Heart left ventricle (tissue), 16 donors: Measurements from ENCODE around the gene TBC1D5. TPM values are rescaled to one million over a fixed set of nuclear protein-coding genes. Genes with fewer than 3 reads are reported as not detected.
"Not testable (repeated sequence)": the region's sequence is repeated elsewhere in the genome, so short reads cannot be mapped to it uniquely, and the experiment has no call there.

Experiments used
- ATAC-seq, 4 donors: fragments of 200-7000 bp; cut with Tn5 transposase; one replicate each; pipeline ENCODE4 v1.9.1; 2020 to 2022; ENCODE audit warnings: moderate library complexity in 4 of 4, mild to moderate bottlenecking in 3 of 4, moderate number of reproducible peaks in 1 of 4
- DNase-seq, 5 donors: peaks; one replicate each; pipeline ENCODE4 v3.0.0-alpha.2; 2020
- H3K27ac ChIP-seq, 12 donors: fragments of 200-600 bp; sonication (generic) in 4 of 12; one replicate each; pipeline versions ENCODE4 v1.5.0 to v1.8.0; 2016 to 2022; ENCODE audit warnings: mild to moderate bottlenecking in 2 of 12
- H3K27me3 ChIP-seq, 9 donors: fragments of 200-600 bp; sonication (generic) in 2 of 9; one replicate each; pipeline versions ENCODE4 v1.5.1 to v1.8.0; 2016 to 2022; ENCODE audit warnings: mild to moderate bottlenecking in 3 of 9
- H3K36me3 ChIP-seq, 9 donors: fragments of 200-600 bp; sonication (generic) in 2 of 9; one replicate each; pipeline versions ENCODE4 v1.5.0 to v1.8.0; 2018 to 2022; ENCODE audit warnings: mild to moderate bottlenecking in 2 of 9
- H3K4me1 ChIP-seq, 12 donors: fragments of 200-600 bp; sonication (generic) in 4 of 12; one replicate each; pipeline versions ENCODE4 v1.5.0 to v1.8.0; 2016 to 2022; ENCODE audit warnings: mild to moderate bottlenecking in 3 of 12
- H3K4me3 ChIP-seq, 12 donors: fragments of 200-600 bp; sonication (generic) in 4 of 12; one replicate each; pipeline versions ENCODE4 v1.5.0 to v1.8.0; 2017 to 2022; ENCODE audit warnings: mild to moderate bottlenecking in 9 of 12, moderate library complexity in 4 of 12
- H3K9me3 ChIP-seq, 12 donors: fragments of 200-600 bp; sonication (generic) in 4 of 12; one replicate each; pipeline versions ENCODE4 v1.5.0 to v1.8.0; 2016 to 2022; ENCODE audit warnings: mild to moderate bottlenecking in 1 of 12
- POLR2A ChIP-seq, 2 donors: fragments of 450-650 bp; IDR thresholded peaks; one replicate each; pipeline ENCODE4 v1.6.1; 2017; ENCODE audit warnings: antibody characterized with exemption in 2 of 2, mild to moderate bottlenecking in 2 of 2, moderate library complexity in 2 of 2
- WGBS, 4 donors: extraction: QIAGEN DNeasy Blood & Tissue Kit in 2 of 4; methylation state at CpG; one replicate each; pipeline versions ENCODE4 v1.1.5 to v1.1.7; 2013 to 2018; 5-methylcytosine and 5-hydroxymethylcytosine counted together
- intact Hi-C, 10 donors: fragments of 100-400 bp; cut with DNase I; formaldehyde crosslinking; loops; one replicate each; pipeline versions ENCODE4 v1.11.1 to v1.14.2; 2022
- polyA plus RNA-seq, 2 donors: library from polyadenylated mRNA; stranded (reverse); fragments of 200-250 nt; gene quantifications; one replicate each; pipeline ENCODE4 v1.2.3, GENCODE V29; 2013
- total RNA-seq, 9 donors: library from RNA; depleted of rRNA in 2 of 9; stranded (reverse); fragments of >200 nt in 2 of 9; fragmentation: NEBNext Ultra II Directional in 3 of 9; extraction: Animal tissue kit (Norgen Biotek cat#: 25700) in 3 of 9; gene quantifications; one replicate each; pipeline versions ENCODE4 v1.1.0 to v1.2.4, GENCODE V29; 2016 to 2023
- TF ChIP-seq, protein P1 (sequence below), 12 donors: fragments of 200-600 bp; sonication (generic) in 4 of 12; IDR thresholded peaks; one replicate each; pipeline versions ENCODE4 v1.5.0 to v1.8.0; 2018 to 2022; ENCODE audit warnings: antibody characterized with exemption in 12 of 12, mild to moderate bottlenecking in 5 of 12
- donor health status: ischemic (EF 13 %, LVEDD 7.1; RV severe dilation, severe dysfunction).
- donor health status: healthy with polysubstance abuse.
- donor health status: DM: no; HTN: yes; CAD: no.
- donor health status: DM: no; HTN: no; CAD: no.
- donor health status: ischemic (EF 25% LVEDD 6.9; RV normal size, moderate dysfunction).
- donor health status: ischemic (EF 25% LVEDD 5.7; RV mildly dilated, moderate dysfunction).
- donor health status: healthy.
- donor health status: DM: yes; HTN: yes; CAD: no.
- donor health status: ischemic (EF 35%, LVEDD 5.7; RV mildly dilated, moderate dysfunction).
- donor health status: nonischemic (EF 11% LVEDD 7.7; RV severe dilation, severe dysfunction).
- donor health status: DM: yes; HTN: yes; CAD: no.
- donor health status: PGD.
- donor health status: ischemic (EF 29% LVEDD 5.4; RV normal size, mild dysfunction).
- donor health status: nonischemic (EF 23%, LVEDD 6.1; RV moderate dilation, normal function).

Gene TBC1D5
- total and polyA plus RNA-seq, 11 donors: 5.8 to 48.3 (median 31.1) TPM

GRCh38 chr3:17733215-17733614 is 9.2 kb downstream of the TBC1D5 start:
- H3K27ac ChIP-seq: peak overlapping the region in 1 of 12 donors; percentile 47
- H3K4me1 ChIP-seq: peaks cover 0 to 26% (median 0%) of the 10 kb centered on the region in 12 donors
- no peak for ATAC-seq
- TF ChIP-seq, protein P1, sequence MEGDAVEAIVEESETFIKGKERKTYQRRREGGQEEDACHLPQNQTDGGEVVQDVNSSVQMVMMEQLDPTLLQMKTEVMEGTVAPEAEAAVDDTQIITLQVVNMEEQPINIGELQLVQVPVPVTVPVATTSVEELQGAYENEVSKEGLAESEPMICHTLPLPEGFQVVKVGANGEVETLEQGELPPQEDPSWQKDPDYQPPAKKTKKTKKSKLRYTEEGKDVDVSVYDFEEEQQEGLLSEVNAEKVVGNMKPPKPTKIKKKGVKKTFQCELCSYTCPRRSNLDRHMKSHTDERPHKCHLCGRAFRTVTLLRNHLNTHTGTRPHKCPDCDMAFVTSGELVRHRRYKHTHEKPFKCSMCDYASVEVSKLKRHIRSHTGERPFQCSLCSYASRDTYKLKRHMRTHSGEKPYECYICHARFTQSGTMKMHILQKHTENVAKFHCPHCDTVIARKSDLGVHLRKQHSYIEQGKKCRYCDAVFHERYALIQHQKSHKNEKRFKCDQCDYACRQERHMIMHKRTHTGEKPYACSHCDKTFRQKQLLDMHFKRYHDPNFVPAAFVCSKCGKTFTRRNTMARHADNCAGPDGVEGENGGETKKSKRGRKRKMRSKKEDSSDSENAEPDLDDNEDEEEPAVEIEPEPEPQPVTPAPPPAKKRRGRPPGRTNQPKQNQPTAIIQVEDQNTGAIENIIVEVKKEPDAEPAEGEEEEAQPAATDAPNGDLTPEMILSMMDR (IDR thresholded peaks at IDR 0.05): no peak
- TF ChIP-seq POLR2A (IDR thresholded peaks at IDR 0.05): no peak
- intact Hi-C loops: no loop called here
- H3K36me3 ChIP-seq: peaks cover 0 to 4% (median 0%) of the 10 kb centered on the region in 9 donors
- peaks cover 0 to 9% (median 0%) of the 10 kb centered on the region in 12 donors for H3K9me3 ChIP-seq
- WGBS, 4 donors: 86 to 92% (median 89%) methylated on average over 3 of the region's 3 CpGs
- peak overlapping the region in 1 of 12 donors; percentile 10 for H3K4me3 ChIP-seq
- H3K27me3 ChIP-seq: no peaks in the 10 kb centered on the region
- no peak for DNase-seq

DNA sequence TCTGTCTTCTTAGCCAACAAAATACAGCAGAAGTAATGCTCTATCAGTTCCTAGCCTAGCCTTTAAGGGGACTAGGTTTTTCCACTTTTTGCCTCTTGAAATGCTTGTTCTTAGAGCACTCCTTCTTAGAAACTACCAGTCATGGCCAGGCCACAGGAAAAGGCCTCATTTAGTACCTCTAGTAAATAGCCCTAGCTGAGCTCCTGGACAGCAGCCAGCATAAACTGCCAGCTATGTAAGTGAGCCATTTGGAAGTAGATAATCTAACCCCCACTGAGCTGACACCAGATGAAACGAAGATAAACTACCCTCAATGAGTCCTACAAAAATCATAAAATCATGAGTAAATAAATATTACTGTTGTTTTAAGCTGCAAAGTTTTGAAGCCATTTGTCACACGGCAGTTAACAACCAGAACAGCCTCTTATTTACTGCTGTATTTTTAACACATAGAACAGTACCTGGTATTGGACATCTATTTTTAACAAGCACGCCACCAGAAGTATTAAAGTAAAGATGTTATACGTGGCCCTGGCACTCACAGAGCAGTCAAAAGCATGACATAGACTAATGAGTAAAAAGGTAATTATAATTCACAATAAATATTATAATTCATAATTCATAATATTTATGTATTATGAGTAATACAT is 12.0 kb downstream of the TBC1D5 start:
- intact Hi-C loops: no loop called here
- no peak overlapping the region for H3K4me3 ChIP-seq
- H3K9me3 ChIP-seq: peaks cover 0 to 18% (median 0%) of the 10 kb centered on the region in 12 donors
- H3K4me1 ChIP-seq: peaks cover 0 to 24% (median 0%) of the 10 kb centered on the region in 12 donors
- 52 to 65% (median 61%) methylated on average over 4 of the region's 4 CpGs for WGBS, 4 donors
- TF ChIP-seq, protein P1 (IDR thresholded peaks at IDR 0.05): no peak
- TF ChIP-seq POLR2A (IDR thresholded peaks at IDR 0.05): no peak
- ATAC-seq (peak in 2 of 4 donors; percentile 38 to 77), DNase-seq (peak in 2 of 5 donors; percentile 40 to 64)
- peaks cover 0 to 14% (median 0%) of the 10 kb centered on the region in 9 donors for H3K36me3 ChIP-seq
- peak overlapping the region in 1 of 12 donors; percentile 42 for H3K27ac ChIP-seq
- no peaks in the 10 kb centered on the region for H3K27me3 ChIP-seq

- intact Hi-C loops: no loop called here
- 96 to 98% (median 98%) methylated on average over 1 of the region's 1 CpG for WGBS, 4 donors
- no peak for ATAC-seq
- no peak for TF ChIP-seq POLR2A (IDR thresholded peaks at IDR 0.05)
- TF ChIP-seq, protein P1 (IDR thresholded peaks at IDR 0.05): no peak
- Histone ChIP-seq H3K27ac (no peak overlapping the region), H3K4me3 (no peak overlapping the region), H3K27me3 (no peaks in the 10 kb centered on the region), H3K9me3 (peaks cover 0 to 18% (median 0%) of the 10 kb centered on the region in 12 donors), H3K4me1 (peaks cover 0 to 11% (median 0%) of the 10 kb centered on the region in 12 donors), H3K36me3 (peaks cover 0 to 14% (median 0%) of the 10 kb centered on the region in 9 donors)
- no peak for DNase-seq
These were observed 16.1 kb downstream of the TBC1D5 start for GRCh38 chr3:17726313-17726712.

DNA sequence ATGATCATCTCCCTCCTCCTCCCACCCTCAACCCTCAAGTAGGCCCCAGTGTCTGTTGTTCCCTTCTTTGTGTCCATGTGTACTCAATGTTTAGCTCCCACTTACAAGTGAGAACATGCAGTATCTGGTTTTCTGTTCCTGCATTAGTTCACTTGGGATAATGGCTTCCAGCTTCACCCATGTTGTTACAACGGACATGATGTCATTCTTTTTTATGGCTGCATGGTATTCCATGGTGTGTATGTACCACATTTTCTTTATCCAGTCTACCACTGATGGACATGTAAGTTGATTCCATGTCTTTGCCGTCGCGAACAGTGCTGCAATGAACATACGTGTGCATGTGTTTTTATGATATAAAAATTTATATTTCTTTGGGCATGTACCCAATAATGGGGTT is 16.6 kb downstream of the TBC1D5 start:
- peaks cover 0 to 18% (median 0%) of the 10 kb centered on the region in 12 donors for H3K9me3 ChIP-seq
- H3K4me1 ChIP-seq: peaks cover 0 to 11% (median 0%) of the 10 kb centered on the region in 12 donors
- ATAC-seq, intact Hi-C loops, DNase-seq, H3K4me3 ChIP-seq, H3K27ac ChIP-seq, H3K27me3 ChIP-seq: not testable (repeated sequence)
- WGBS, 4 donors: 97 to 98% (median 98%) methylated on average over 5 of the region's 5 CpGs
- H3K36me3 ChIP-seq: peaks cover 0 to 13% (median 0%) of the 10 kb centered on the region in 9 donors
